ENCODE measurements around the gene RASD2.

DNA sequence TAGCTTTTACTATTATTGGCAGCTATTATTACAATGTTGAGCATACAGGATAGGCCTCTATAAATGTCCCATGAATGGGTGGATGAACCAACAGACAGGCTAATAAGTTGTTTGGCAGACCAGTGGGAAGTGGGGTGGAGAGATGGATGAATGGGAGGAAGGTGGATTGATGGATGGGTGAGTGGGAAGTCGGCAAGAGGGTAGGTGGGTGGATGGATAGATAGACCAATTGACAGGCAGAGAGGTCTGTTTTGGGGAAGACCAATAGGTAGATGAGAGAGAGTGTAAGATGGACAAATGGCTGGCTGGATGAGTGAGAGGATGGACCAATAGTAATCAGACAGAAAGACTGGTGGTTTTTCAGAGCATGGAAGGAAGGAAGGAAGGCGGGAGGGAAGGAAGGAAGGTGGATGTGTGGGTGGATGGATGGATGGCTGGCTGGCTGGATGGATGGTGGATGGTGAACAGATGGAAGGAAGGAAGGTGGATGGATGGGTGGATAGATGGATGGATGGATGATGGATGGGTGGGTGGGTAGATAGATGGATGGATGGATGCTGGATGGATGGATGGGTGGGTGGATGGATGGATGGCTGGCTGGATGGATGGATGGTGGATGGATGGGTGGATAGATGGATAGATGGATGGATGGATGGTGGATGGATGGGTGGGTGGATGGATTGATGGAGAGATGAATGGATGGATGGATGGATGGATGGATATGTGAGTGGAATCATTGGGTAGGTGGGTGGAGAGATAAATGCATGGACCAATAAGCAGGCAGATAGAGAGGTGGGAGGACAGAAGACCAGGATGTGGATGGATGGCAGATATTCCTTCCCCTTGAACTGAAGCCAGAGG lies 37.4 kb downstream of the RASD2 start:
- no peak for TF ChIP-seq EP300 (IDR thresholded peaks at IDR 0.05; ENCODE audit: low read depth)
- TF ChIP-seq, protein P1, sequence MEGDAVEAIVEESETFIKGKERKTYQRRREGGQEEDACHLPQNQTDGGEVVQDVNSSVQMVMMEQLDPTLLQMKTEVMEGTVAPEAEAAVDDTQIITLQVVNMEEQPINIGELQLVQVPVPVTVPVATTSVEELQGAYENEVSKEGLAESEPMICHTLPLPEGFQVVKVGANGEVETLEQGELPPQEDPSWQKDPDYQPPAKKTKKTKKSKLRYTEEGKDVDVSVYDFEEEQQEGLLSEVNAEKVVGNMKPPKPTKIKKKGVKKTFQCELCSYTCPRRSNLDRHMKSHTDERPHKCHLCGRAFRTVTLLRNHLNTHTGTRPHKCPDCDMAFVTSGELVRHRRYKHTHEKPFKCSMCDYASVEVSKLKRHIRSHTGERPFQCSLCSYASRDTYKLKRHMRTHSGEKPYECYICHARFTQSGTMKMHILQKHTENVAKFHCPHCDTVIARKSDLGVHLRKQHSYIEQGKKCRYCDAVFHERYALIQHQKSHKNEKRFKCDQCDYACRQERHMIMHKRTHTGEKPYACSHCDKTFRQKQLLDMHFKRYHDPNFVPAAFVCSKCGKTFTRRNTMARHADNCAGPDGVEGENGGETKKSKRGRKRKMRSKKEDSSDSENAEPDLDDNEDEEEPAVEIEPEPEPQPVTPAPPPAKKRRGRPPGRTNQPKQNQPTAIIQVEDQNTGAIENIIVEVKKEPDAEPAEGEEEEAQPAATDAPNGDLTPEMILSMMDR (IDR thresholded peaks at IDR 0.05), result no peak
- TF ChIP-seq POLR2A (IDR thresholded peaks at IDR 0.05), result no peak

Data from transverse colon (tissue), 3 donors.